Right renal cortex interstitium (tissue), 3 donors: ENCODE data around the gene SYNM. TPM values are rescaled to one million over a fixed set of nuclear protein-coding genes. Genes with fewer than 3 reads are reported as not detected.

ENCODE experiments used
- DNase-seq, 3 donors: peaks; one replicate each; pipeline ENCODE4 v3.0.0-alpha.2; 2013; ENCODE audit warnings: low read depth in 3 of 3, low spot score in 2 of 3
- polyA plus RNA-seq, 3 donors: library from polyadenylated mRNA; unstranded; fragments of 120-200 nt; gene quantifications; one replicate each; pipeline ENCODE4 v1.2.1, GENCODE V29; 2013; ENCODE audit not compliant: insufficient read length in 3 of 3

SYNM gene
- polyA plus RNA-seq, 3 donors = 1.6 to 2.0 (median 1.9) TPM

DNA sequence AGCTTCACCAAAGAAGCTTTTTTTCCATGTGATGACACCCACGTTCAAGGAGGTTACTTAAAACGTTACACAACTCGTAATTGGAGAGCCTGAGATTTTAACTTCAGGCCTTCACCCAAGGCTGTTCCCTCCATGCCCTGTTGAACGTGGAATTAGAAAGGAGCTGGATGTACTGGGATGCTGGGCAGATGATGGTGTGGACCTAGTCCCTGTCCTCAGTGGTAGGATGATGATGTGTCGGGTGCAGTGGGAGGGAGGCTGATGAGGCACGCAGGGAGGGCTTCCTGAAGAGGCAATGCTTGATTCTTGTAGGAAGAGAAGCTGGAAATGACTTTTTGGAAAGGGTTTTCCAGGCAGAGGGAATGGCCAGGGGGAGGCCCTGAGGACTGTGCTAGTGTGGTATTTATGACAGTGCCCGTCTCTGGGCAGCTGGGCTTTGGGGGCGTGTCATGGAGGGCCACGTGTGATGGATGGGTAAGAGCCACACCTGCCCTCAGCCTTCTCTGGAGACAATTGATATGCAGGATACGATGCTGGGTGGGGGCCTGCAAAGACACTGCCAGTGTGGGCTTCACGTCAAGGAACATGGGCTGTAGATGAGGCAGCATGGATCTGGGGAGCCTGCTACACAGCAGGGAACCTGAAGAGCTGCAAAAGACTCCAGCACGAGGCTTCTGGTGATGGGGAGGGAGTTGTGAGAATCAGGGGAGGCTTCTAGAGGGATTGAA, 15.3 kb downstream of the SYNM start:
- no peak for DNase-seq

- no peak for DNase-seq
Measured at GRCh38 chr15:99121207-99121606, 16.3 kb downstream of the SYNM start.

- DNase-seq = no peak
Measured at GRCh38 chr15:99121691-99122410, 17.0 kb downstream of the SYNM start.

DNA sequence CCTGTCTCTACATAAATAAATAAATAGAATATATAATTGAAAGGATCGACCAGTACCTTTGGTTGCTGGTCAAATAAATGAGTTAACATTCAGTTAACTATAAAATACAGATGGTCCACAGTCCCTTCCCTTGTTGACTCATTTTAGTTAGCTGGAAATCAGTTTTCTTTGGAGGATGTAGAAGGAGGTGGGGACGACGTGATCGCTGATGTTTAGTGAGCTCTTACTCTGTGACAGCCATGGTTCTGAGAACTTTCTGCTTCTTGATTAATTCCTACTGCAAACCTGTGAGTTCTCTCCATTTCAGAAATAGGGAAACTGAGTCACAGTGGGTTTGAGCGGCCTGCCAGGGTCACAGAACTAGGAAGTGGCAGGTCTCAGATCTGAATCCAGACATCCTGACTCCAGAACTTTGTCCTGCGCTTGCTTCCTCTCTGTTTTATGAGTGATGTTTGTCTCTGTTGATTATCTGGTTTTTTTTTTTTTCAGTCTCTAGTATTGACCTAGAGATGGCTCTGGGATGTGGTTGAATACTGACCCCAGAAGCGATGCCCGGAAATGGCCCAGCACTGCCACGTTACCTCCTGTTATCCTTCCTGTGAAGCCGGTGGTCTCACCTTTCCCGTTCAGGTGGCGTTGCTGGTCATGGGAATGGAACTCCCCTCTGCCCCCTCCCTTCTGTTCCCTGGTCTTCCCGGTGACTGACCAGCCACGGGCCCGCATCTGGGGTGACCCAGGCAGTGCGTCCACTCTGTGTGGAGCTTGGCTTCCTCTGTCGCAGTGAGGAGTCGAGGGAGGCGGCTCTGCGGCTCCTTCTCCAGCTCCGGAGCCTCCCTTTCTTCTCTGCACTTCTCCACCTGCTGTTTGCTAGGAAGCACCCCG, 18.2 kb downstream of the SYNM start:
- no peak for DNase-seq

DNA sequence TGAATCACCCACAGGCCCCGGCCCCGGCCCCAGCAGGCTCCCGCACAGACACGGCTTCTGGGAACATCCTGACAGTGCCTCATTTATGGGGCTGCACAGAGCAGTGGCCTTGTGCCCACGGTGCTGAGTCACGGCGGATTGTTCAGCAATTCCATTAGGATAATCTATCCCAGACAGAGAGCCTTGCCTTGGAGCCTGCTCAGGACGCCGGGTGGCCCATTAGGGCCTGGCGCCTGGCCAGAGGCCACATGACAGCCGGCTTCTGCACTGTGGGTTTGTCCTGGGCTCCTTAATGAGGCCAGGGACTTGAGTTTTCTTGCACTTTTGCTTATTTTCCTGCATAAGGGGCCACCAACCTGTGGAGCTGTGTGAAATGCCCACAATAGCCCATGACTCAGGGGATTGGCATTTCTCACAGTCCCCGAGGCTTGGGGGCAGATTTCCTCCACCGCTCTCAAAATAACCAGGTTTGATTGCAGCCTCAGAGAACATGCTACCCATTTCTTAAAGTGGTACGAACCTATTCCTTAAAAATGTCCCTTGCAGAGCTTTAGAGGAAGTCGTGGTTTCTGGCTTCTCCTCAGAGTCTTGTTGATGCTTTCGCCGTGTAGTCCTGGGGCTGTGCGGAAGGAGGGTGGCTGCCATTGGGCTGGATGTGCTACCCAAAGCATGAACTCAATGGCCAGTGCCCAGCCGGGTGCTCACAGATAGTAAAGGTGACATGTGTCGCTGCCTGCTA, 19.0 kb downstream of the SYNM start:
- peak in 1 of 3 donors; percentile 48 for DNase-seq

DNA sequence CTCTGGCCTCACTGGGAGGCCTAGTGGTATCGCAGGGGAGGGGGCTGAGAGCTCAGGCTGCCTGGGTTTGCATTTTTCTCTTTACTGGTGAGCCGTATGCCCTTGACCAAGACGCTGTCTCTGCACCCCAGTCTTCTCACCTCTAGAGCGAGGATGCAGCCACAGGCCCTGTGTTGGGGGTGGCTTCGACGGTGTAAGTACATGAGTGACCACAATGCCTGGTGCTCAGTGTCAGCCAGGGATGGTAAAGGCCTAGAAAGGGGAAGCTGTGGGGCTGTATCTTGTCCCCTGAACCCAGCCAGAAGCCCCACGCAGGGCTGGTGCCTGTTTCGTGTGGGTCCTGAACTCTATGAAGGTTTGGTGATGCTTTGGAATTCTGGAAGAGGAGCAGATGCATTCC, 19.8 kb downstream of the SYNM start:
- DNase-seq = no peak

- DNase-seq = no peak
Measured at GRCh38 chr15:99125061-99125891, 20.4 kb downstream of the SYNM start.

GRCh38 chr15:99126131-99126588, 21.3 kb downstream of the SYNM start:
- DNase-seq = no peak

GRCh38 chr15:99126930-99127329, 22.1 kb downstream of the SYNM start:
- DNase-seq = no peak

GRCh38 chr15:99127773-99128172, 22.9 kb downstream of the SYNM start:
- DNase-seq = no peak

DNA sequence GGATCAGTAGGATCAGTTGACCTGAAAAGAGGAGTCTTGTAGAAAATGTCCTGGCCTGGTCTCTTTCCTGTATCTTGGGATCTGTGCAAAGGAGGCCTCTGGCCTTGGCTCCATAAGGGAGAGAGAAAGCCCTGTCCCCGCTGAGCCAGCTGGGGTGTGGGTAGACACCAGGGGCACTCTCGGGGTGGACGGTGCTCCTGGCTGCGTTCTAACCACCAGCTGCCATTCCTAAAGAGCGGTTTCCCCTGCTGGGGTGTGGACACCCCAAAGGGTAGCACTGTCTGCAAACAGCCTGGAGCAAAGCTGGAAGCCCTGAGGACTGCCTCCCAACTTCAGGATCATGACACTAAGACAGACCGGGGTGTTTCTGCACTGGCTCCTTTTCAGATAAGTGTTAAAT, 23.5 kb downstream of the SYNM start:
- no peak for DNase-seq

GRCh38 chr15:99129644-99130043, 24.8 kb downstream of the SYNM start:
- DNase-seq = no peak

- no peak for DNase-seq
Measured at GRCh38 chr15:99130314-99130713, 25.4 kb downstream of the SYNM start.

DNA sequence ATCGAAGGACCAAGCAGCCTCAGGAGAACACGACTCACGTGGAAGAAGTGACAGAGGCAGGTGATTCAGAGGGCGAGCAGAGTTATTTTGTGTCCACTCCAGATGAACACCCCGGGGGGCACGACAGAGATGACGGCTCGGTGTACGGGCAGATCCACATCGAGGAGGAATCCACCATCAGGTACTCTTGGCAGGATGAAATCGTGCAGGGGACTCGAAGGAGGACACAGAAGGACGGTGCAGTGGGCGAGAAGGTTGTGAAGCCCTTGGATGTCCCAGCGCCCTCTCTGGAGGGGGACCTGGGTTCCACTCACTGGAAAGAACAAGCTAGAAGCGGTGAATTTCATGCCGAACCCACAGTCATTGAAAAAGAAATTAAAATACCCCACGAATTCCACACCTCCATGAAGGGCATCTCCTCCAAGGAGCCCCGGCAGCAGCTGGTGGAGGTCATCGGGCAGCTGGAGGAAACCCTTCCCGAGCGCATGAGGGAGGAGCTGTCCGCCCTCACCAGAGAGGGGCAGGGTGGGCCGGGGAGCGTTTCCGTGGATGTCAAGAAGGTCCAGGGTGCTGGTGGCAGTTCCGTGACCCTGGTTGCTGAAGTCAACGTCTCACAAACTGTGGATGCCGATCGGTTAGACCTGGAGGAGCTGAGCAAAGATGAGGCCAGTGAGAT, 26.0 kb downstream of the SYNM start:
- no peak for DNase-seq

GRCh38 chr15:99131441-99132023, 26.7 kb downstream of the SYNM start:
- no peak for DNase-seq

GRCh38 chr15:99132122-99132521, 27.2 kb downstream of the SYNM start:
- no peak for DNase-seq

- no peak for DNase-seq
Measured at GRCh38 chr15:99132634-99133287, 27.9 kb downstream of the SYNM start.

- DNase-seq = no peak
Measured at GRCh38 chr15:99134317-99134821, 29.5 kb downstream of the SYNM start.
